GM12873 (cell line): ENCODE measurements around the gene INSRR.

Experiments used
- TF ChIP-seq, protein P1 (sequence below): IDR thresholded peaks from 2 replicates; pipeline ENCODE4 v1.5.1; 2012; ENCODE audit warnings: low read depth, mild to moderate bottlenecking, moderate library complexity, low read length, control low read depth; ENCODE audit not compliant: insufficient read depth; ENCODE audit errors: missing control alignments

INSRR gene

DNA sequence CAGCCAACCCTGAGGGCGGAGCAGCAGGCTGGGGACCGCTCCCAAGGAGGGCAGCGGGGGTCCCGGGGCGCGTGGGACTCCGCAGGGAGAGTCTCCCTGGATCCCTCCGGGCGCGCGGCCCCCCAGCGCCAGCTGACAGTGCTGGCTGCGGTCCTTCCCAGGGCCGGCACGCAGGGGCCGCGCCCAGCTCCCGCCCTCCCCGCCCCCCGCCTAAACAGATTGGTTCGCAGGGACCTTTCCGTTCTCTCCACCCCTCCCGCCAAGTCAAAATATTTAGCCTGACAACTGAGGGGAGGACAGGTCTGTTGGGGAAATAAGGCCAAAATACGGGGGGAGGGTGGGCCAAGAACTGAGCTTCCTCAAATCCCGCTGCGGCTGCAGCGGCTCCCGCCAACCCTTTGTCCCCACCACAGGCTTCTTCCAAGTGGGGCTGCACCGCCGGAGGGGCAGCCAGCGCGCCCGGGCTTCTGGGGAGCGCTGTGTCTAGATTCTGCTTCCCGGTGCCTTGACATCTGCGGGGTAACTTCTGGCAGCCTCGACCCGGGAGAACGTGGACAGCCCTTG, at the start of gene INSRR:
Gene INSRR, minus strand, starts transcription at position 159 of the 564 bp plus-strand sequence. CDS start 496 bp downstream, outside the sequence.
- TF ChIP-seq, protein P1, sequence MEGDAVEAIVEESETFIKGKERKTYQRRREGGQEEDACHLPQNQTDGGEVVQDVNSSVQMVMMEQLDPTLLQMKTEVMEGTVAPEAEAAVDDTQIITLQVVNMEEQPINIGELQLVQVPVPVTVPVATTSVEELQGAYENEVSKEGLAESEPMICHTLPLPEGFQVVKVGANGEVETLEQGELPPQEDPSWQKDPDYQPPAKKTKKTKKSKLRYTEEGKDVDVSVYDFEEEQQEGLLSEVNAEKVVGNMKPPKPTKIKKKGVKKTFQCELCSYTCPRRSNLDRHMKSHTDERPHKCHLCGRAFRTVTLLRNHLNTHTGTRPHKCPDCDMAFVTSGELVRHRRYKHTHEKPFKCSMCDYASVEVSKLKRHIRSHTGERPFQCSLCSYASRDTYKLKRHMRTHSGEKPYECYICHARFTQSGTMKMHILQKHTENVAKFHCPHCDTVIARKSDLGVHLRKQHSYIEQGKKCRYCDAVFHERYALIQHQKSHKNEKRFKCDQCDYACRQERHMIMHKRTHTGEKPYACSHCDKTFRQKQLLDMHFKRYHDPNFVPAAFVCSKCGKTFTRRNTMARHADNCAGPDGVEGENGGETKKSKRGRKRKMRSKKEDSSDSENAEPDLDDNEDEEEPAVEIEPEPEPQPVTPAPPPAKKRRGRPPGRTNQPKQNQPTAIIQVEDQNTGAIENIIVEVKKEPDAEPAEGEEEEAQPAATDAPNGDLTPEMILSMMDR, result no peak

GRCh38 chr1:156908541-156908940, 49.6 kb upstream of the INSRR start:
- TF ChIP-seq, protein P1, result no peak

DNA sequence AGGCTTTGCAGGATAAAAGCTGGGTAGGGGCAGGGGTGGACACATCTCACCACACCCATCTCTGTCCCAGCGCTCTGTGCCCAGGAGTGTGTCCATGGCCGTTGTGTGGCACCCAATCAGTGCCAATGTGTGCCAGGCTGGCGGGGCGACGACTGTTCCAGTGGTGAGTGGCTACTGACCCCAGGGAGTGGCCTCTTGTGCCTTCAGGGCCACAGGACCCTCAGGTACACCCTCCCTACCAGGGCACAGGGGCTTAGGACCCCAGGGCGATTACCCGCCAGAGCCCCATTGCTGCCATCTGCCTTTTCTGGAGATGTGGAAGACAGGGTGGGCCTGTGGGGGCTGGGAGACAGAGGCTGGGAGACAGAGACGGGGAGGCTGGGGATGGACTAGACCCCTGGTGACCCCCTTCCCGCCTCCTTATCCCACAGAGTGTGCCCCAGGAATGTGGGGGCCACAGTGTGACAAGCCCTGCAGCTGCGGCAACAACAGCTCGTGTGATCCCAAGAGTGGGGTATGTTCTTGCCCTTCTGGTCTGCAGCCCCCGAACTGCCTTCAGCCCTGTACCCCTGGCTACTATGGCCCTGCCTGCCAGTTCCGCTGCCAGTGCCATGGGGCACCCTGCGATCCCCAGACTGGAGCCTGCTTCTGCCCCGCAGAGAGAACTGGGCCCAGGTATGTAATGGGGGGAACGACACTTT, 47.4 kb upstream of the INSRR start:
- TF ChIP-seq, protein P1, result no peak

DNA sequence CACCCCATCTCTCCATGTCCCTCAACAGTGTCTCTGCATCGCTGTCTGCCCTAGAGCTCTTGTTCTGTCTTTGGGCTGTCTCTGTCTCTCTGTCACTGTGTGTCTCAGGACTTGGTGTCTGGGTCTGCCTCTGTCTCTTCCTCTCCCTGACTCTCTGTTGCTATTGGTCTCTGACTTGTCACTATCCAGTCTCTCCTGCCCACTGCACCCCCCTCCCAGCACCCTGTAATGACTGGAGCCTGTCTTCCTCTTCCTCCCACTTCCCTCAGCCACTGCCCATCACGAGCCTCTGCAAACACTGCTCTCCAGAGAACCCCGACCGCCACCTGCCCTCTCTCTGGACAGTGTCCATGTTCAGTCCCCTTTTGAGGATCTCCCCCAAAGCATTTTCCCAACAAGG, 46.7 kb upstream of the INSRR start:
- TF ChIP-seq, protein P1, result no peak

GRCh38 chr1:156905176-156905575, 46.3 kb upstream of the INSRR start:
- TF ChIP-seq, protein P1, result no peak

- TF ChIP-seq, protein P1, result no peak
These were observed 45.5 kb upstream of the INSRR start for GRCh38 chr1:156904187-156904959.
